ENCODE results near the gene SCAF8.
"Not testable (repeated sequence)": the region's sequence is repeated elsewhere in the genome, so short reads cannot be mapped to it uniquely, and the experiment has no call there.

The SCAF8 gene

DNA sequence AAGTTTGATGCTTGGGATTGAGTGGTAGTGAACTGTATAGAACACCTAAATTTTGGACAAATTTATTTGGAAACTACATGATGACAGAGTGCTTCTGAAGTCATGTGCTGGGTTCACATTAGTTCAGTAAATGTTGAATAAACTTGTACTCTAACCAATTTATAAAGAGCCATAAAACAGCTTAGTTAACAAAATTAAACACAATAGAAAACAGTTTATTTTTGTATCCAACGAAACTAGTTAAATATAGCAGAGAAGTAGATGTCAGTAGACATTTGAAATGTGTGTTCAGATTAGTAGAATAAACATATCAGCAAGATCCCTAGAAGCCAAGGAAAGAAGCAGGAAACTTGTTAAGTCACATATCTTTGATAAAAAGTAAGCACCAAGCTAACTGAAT, 32.1 kb downstream of the SCAF8 start:
- TF ChIP-seq, protein P1, sequence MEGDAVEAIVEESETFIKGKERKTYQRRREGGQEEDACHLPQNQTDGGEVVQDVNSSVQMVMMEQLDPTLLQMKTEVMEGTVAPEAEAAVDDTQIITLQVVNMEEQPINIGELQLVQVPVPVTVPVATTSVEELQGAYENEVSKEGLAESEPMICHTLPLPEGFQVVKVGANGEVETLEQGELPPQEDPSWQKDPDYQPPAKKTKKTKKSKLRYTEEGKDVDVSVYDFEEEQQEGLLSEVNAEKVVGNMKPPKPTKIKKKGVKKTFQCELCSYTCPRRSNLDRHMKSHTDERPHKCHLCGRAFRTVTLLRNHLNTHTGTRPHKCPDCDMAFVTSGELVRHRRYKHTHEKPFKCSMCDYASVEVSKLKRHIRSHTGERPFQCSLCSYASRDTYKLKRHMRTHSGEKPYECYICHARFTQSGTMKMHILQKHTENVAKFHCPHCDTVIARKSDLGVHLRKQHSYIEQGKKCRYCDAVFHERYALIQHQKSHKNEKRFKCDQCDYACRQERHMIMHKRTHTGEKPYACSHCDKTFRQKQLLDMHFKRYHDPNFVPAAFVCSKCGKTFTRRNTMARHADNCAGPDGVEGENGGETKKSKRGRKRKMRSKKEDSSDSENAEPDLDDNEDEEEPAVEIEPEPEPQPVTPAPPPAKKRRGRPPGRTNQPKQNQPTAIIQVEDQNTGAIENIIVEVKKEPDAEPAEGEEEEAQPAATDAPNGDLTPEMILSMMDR (IDR thresholded peaks at IDR 0.05; ENCODE audit: low read depth, low read length), result no peak
- no peak overlapping the region for H3K4me3 ChIP-seq (ENCODE audit: low read depth, low read length)

DNA sequence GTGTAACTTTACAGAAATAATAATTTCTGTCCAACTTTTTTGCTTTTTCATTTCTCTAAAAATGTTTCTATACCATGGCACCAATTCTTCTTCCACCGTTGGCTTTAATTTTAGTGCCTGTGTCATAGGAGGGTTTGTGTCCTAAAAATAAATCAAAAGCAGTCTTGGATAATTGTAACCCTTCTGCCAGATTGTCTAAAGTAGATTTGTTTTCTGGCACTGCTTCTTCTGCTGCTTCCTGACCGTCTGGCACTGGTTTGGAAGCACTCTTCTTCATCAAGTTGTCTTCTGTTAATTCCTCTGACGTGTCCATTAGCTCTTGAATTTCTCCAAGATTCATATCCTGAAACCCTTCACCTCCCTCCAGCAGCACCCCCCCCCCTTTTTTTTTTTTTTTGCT, 33.1 kb downstream of the SCAF8 start:
- no peak overlapping the region for H3K4me3 ChIP-seq (ENCODE audit: low read depth, low read length)
- TF ChIP-seq, protein P1 (IDR thresholded peaks at IDR 0.05; ENCODE audit: low read depth, low read length), result no peak

DNA sequence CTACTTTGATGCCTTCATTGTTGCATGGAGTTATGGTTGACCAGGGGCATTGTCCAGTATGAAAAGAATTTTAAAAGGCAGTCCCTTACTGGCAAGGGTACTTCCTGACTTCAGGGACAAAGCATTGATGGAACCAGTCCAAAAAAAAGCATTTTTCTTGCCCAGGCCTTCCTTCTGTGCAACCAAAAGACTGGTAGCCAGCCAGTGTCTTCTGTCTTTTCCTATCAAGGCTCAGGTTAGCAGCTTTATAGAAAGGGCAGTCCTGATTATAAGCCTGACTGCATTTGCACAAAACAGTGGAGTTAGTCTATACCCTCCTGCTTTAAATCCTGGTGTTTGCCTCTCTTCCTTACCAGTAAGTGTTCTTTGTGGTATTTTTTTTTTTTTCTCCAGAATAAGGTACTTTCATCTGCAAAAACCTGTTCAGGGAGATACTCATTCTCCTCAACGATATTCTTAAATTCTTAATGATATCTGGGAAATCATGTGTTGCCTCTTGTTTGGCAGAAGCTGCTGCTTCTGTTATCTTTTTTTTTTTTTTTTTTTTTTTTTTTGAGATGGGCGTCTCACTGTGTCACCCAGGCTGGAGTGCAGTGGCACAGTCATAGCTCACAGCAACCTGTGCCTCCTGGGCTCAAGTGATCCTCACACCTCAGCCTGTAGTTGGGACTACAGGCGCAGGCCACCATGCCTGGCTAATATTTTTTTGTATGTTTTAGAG, 33.9 kb downstream of the SCAF8 start:
- H3K4me3 ChIP-seq (ENCODE audit: low read depth, low read length), result no peak overlapping the region
- TF ChIP-seq, protein P1 (IDR thresholded peaks at IDR 0.05; ENCODE audit: low read depth, low read length), result no peak

DNA sequence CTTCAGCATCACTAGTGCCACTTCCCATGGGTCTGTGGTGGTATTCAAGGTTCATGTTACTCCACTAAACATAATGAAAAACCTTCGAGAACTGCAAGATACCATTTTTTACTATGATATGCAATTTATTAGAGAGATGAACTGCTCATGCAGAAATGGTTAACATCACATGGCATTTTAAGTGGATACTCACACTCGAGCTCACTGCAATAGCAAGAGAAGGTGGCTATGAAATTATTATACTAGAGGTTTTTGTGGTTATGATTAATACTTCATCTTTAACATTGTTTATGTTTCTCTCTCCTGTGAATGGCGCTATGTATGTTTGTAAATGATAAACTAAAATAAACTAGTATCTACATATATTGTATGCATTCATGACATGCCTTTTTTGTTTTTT, 35.1 kb downstream of the SCAF8 start:
- H3K4me3 ChIP-seq (ENCODE audit: low read depth, low read length), result no peak overlapping the region
- TF ChIP-seq, protein P1 (IDR thresholded peaks at IDR 0.05; ENCODE audit: low read depth, low read length), result no peak

DNA sequence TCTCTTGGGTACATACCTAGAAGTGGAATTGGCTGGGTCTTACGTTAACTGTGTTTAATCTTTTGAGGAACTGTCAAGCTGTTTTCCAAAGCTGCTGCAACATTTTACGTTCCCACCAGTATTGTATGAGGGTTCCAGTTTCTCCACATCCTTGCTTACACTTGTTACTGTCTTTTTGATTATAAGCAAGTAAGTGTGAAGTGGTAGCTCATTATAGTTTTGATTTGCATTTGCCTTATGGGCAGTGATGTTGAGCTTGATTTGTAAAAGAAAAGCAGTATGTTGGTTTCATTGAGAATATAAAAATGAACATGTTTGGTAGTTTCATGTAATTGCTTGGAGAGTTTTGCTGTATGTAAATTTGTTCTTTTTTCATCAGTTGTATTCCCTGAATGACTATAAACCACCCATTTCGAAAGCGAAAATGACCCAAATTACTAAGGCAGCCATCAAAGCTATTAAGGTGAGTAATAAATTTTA, 40.4 kb downstream of the SCAF8 start:
- TF ChIP-seq, protein P1 (IDR thresholded peaks at IDR 0.05; ENCODE audit: low read depth, low read length), result no peak
- no peak overlapping the region for H3K4me3 ChIP-seq (ENCODE audit: low read depth, low read length)

DNA sequence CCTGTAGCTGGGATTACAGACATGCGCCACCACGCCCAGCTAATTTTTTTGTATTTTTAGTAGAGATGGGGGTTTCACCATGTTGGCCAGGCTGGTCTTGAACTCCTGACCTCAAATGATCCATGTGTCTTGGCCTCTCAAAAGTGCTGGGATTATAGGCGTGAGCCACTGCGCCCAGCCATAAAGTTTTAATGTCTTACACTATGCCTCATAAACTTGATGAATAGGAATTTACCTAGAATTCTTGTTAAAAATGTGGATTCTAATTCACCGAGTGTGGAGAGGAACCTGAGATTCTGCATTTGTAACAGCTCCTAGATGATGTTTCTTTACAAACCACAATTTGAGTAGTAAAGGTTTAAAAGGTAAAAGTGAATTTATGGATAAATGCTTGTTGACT, 45.9 kb downstream of the SCAF8 start:
- H3K4me3 ChIP-seq (ENCODE audit: low read depth, low read length), result not testable (repeated sequence)

DNA sequence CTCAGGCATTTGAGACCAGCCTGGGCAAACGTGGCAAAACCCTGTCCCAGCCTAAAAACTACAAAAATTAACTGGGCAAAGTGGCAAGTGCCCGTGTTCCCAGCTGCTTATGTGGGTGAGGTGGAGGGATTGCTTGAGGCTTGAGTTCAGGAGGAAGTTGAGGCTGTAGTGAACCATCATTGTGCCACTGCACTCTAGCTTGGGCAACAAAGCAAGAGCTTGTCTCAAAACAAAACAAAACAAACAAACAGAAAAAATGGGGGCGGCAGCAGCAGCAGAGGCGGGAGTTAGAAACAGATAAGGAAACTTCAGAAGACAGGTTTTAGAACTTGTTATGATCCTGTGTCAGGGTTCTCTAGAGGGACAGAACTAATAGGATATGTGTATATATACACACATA, 49.0 kb downstream of the SCAF8 start:
- H3K4me3 ChIP-seq (ENCODE audit: low read depth, low read length), result no peak overlapping the region
- TF ChIP-seq, protein P1 (IDR thresholded peaks at IDR 0.05; ENCODE audit: low read depth, low read length), result no peak

DNA sequence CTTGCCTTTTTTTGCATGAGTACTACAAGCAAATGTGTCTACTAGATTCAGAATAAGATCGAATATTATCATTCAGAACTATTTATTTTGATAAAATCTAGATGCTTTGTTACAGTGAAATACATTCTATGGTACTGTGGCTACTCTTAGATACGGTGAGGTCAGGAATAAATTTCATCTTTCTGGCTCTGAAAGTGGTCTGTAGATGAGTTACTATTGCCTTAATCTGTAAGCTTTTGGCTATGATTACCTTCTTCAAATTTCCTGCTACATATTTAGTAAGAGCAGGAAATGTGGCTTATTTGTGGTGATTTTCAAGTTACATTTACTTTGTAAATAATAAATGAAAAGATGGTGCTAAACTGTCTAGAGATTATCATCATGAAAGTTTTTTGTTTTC, 50.0 kb downstream of the SCAF8 start:
- H3K4me3 ChIP-seq (ENCODE audit: low read depth, low read length), result no peak overlapping the region
- TF ChIP-seq, protein P1 (IDR thresholded peaks at IDR 0.05; ENCODE audit: low read depth, low read length), result no peak
